ENCODE measurements around the gene SLA2. TPM values are rescaled to one million over a fixed set of nuclear protein-coding genes. Genes with fewer than 3 reads are reported as not detected.
A peak's percentile ranks its signal among the peaks of the same experiment; 100 is the strongest.
"Not testable (repeated sequence)": the region's sequence is repeated elsewhere in the genome, so short reads cannot be mapped to it uniquely, and the experiment has no call there.

Gene SLA2
- total and polyA plus RNA-seq, 8 donors: 0.13 to 0.34 (median 0.22) TPM; not detected in 1

- Histone ChIP-seq H3K36me3 (peaks cover 3 to 30% (median 28%) of the 10 kb centered on the region in 3 donors), H3K27ac (peak overlapping the region in 2 of 4 donors; percentile 58 to 62), H3K9me3 (no peaks in the 10 kb centered on the region), H3K27me3 (no peaks in the 10 kb centered on the region), H3K4me3 (no peak overlapping the region), H3K4me1 (peaks cover 0 to 4% (median 0%) of the 10 kb centered on the region in 3 donors)
- no peak for TF ChIP-seq CTCF (IDR thresholded peaks at IDR 0.05)
- DNase-seq: peak; percentile 46 to 80 (median 68)
- intact Hi-C loops (cut with DNase I): no loop called here
- ATAC-seq: peak; percentile 81 to 94 (median 88)
- no peak for FAIRE-seq
- 21 to 31% methylated on average over 3 of the region's 3 CpGs for WGBS, 2 donors
These were observed 32.0 kb downstream of the SLA2 start for GRCh38 chr20:36613974-36614373.

- no peak for TF ChIP-seq CTCF (IDR thresholded peaks at IDR 0.05)
- H3K27ac ChIP-seq: no peak overlapping the region
- no peak for ATAC-seq
- no peak for FAIRE-seq
- H3K4me3 ChIP-seq: no peak overlapping the region
- peaks cover 6 to 37% (median 28%) of the 10 kb centered on the region in 3 donors for H3K36me3 ChIP-seq
- DNase-seq: no peak
- no peaks in the 10 kb centered on the region for H3K27me3 ChIP-seq
- intact Hi-C loops (cut with DNase I): no loop called here
- WGBS, 2 donors: 84% methylated on average over 5 of the region's 5 CpGs
- H3K9me3 ChIP-seq: no peaks in the 10 kb centered on the region
- H3K4me1 ChIP-seq: peaks cover 0 to 18% (median 0%) of the 10 kb centered on the region in 3 donors
These were observed 34.4 kb downstream of the SLA2 start for GRCh38 chr20:36611625-36612024.

- DNase-seq; H3K27ac ChIP-seq; H3K27me3 ChIP-seq; H3K9me3 ChIP-seq; H3K4me3 ChIP-seq; ATAC-seq; intact Hi-C loops (cut with DNase I); FAIRE-seq: not testable (repeated sequence)
- WGBS, 2 donors: 91 to 92% methylated on average over 5 to 6 of the region's 6 CpGs
- Histone ChIP-seq H3K36me3 (peaks cover 6 to 37% (median 28%) of the 10 kb centered on the region in 3 donors), H3K4me1 (peaks cover 0 to 15% (median 0%) of the 10 kb centered on the region in 3 donors)
These were observed 37.6 kb downstream of the SLA2 start for GRCh38 chr20:36608388-36608728.

GRCh38 chr20:36607586-36608387 is 38.2 kb downstream of the SLA2 start:
- 67 to 70% methylated on average over 7 of the region's 7 CpGs for WGBS, 2 donors
- TF ChIP-seq CTCF (IDR thresholded peaks at IDR 0.05): no peak
- Histone ChIP-seq H3K36me3 (peaks cover 6 to 32% (median 28%) of the 10 kb centered on the region in 3 donors), H3K9me3 (no peaks in the 10 kb centered on the region), H3K4me3 (no peak overlapping the region), H3K4me1 (peaks cover 0 to 15% (median 0%) of the 10 kb centered on the region in 3 donors), H3K27me3 (no peaks in the 10 kb centered on the region), H3K27ac (no peak overlapping the region)
- intact Hi-C loops (cut with DNase I): no loop called here
- no peak for FAIRE-seq
- no peak for DNase-seq
- no peak for ATAC-seq

GRCh38 chr20:36606158-36607066 is 39.6 kb downstream of the SLA2 start:
- no peak for FAIRE-seq
- Histone ChIP-seq H3K9me3 (no peaks in the 10 kb centered on the region), H3K27me3 (no peaks in the 10 kb centered on the region), H3K4me3 (peak overlapping the region; percentile 96 to 100 (median 98)), H3K36me3 (peaks cover 6 to 22% (median 15%) of the 10 kb centered on the region in 3 donors), H3K4me1 (peaks cover 0 to 15% (median 0%) of the 10 kb centered on the region in 3 donors), H3K27ac (peak overlapping the region; percentile 69 to 88 (median 78))
- intact Hi-C loops (cut with DNase I): no loop called here
- TF ChIP-seq CTCF (IDR thresholded peaks at IDR 0.05): no peak
- no peak for ATAC-seq
- WGBS, 2 donors: 1% methylated on average over 31 of the region's 31 CpGs
- DNase-seq: peak in 1 of 6 donors; percentile 31

All from pancreas (tissue), 10 donors.